HepG2 (cell line): ENCODE measurements around the gene TP73. TPM values are rescaled to one million over a fixed set of nuclear protein-coding genes. Genes with fewer than 3 reads are reported as not detected.

Experiments used
- ATRX ChIP-seq: sonication (generic); formaldehyde crosslinking; IDR thresholded peaks from 2 replicates; pipeline ENCODE4 v1.4.0; 2020; ENCODE audit warnings: missing genetic modification reagents, borderline replicate concordance
- HNRNPK ChIP-seq: fragments of 200-400 bp; formaldehyde crosslinking; IDR thresholded peaks from 2 replicates; pipeline ENCODE4 v1.6.1; 2018; ENCODE audit warnings: low read length, low read depth, moderate library complexity, mild to moderate bottlenecking; ENCODE audit not compliant: poor library complexity, severe bottlenecking
- HOXD1 ChIP-seq: sonication (generic); formaldehyde crosslinking; IDR thresholded peaks from 2 replicates; pipeline ENCODE4 v1.5.0; 2020; ENCODE audit warnings: missing genetic modification reagents
- PHF21A ChIP-seq: sonication (generic); formaldehyde crosslinking; IDR thresholded peaks from 2 replicates; pipeline ENCODE4 v1.5.0; 2020; ENCODE audit warnings: mild to moderate bottlenecking, missing genetic modification reagents
- PRMT3 ChIP-seq: sonication (generic); formaldehyde crosslinking; IDR thresholded peaks from 2 replicates; pipeline ENCODE4 v1.8.1; 2022; ENCODE audit warnings: low read depth, mild to moderate bottlenecking, moderate library complexity, missing genetic modification reagents, borderline replicate concordance
- THAP7 ChIP-seq: sonication (generic); formaldehyde crosslinking; IDR thresholded peaks from 2 replicates; pipeline ENCODE4 v1.8.1; 2023; ENCODE audit warnings: mild to moderate bottlenecking, missing genetic modification reagents
- THAP8 ChIP-seq: sonication (generic); formaldehyde crosslinking; IDR thresholded peaks from 2 replicates; pipeline ENCODE4 v1.5.1; 2020; ENCODE audit warnings: missing genetic modification reagents, mild to moderate bottlenecking, borderline replicate concordance
- TOE1 ChIP-seq: sonication (generic); formaldehyde crosslinking; IDR thresholded peaks from 2 replicates; pipeline ENCODE4 v1.4.0; 2020; ENCODE audit warnings: mild to moderate bottlenecking, missing genetic modification reagents
- ZHX2 ChIP-seq, 2 experiments: sonication (generic) in 1 of 2; formaldehyde crosslinking in 1 of 2; IDR thresholded peaks; 2 replicates each; pipeline versions ENCODE4 v1.6.1 to v1.9.0; 2014 to 2022; ENCODE audit warnings: antibody characterized with exemption in 1 of 2, borderline replicate concordance in 1 of 2, inconsistent platforms in 1 of 2, low read depth in 1 of 2, missing genetic modification reagents in 1 of 2
- ZNF251 ChIP-seq: sonication (generic); formaldehyde crosslinking; IDR thresholded peaks from 2 replicates; pipeline ENCODE4 v1.9.0; 2021; ENCODE audit warnings: mild to moderate bottlenecking, missing genetic modification reagents
- ZNF615 ChIP-seq: sonication (generic); formaldehyde crosslinking; IDR thresholded peaks from 2 replicates; pipeline ENCODE4 v1.5.0; 2020; ENCODE audit warnings: mild to moderate bottlenecking, missing genetic modification reagents, borderline replicate concordance
- ZNF687 ChIP-seq: sonication (generic); formaldehyde crosslinking; IDR thresholded peaks from 2 replicates; pipeline ENCODE4 v1.5.1; 2020; ENCODE audit warnings: mild to moderate bottlenecking, missing genetic modification reagents, moderate library complexity
- ZNF704 ChIP-seq: sonication (generic); formaldehyde crosslinking; IDR thresholded peaks from 2 replicates; pipeline ENCODE4 v1.8.1; 2023; ENCODE audit warnings: mild to moderate bottlenecking, inconsistent platforms, moderate library complexity, missing genetic modification reagents, borderline replicate concordance
- polyA plus RNA-seq, 8 experiments: library from polyadenylated mRNA; depleted of rRNA in 3 of 8; stranded (reverse) in 7 of 8; unstranded in 1 of 8; fragments of >200 nt; fragmentation: Illumina TruSeq in 4 of 8; extraction: Trizol in 4 of 8; gene quantifications; 2 replicates each; pipeline versions ENCODE4 v1.2.1 to v1.2.3, GENCODE V29; 2011 to 2016; ENCODE audit warnings: low read depth in 4 of 8, missing spikeins in 1 of 8, mixed read lengths in 1 of 8; ENCODE audit not compliant: insufficient read depth in 1 of 8
- total RNA-seq, 5 experiments: library from RNA; depleted of rRNA; stranded (reverse); fragments of >200 nt; fragmentation: Illumina TruSeq; extraction: Trizol; gene quantifications; 2 replicates each; pipeline ENCODE4 v1.2.3, GENCODE V29; 2016; ENCODE audit warnings: low read depth in 1 of 5

Gene TP73
- total and polyA plus RNA-seq, 2 of the 13 experiments (the other 11 are each of a cell fraction or from before 2014, with no cell fraction given) = 0.49 to 1.1 TPM

- TF ChIP-seq THAP8 = no peak
- no peak for TF ChIP-seq TOE1
- peak; percentile 40; the same call in 1 of the 2 replicates for TF ChIP-seq PHF21A (CRISPR knock-in tag)
- no peak for TF ChIP-seq ATRX (CRISPR knock-in tag)
- no peak for TF ChIP-seq THAP7 (CRISPR knock-in tag)
- TF ChIP-seq ZNF704 = no peak
- TF ChIP-seq ZHX2 (IDR thresholded peaks at IDR 0.05; ENCODE audit: low read depth) = no peak
- no peak for TF ChIP-seq ZHX2 (CRISPR knock-in tag; IDR thresholded peaks at IDR 0.05; ENCODE audit: borderline replicate concordance)
- no peak for TF ChIP-seq ZNF251 (CRISPR knock-in tag)
- peak; percentile 70; the same call in 1 of the 2 replicates for TF ChIP-seq ZNF687
- TF ChIP-seq HNRNPK = peak; percentile 22
- no peak for TF ChIP-seq PRMT3 (CRISPR knock-in tag)
- no peak for TF ChIP-seq HOXD1 (CRISPR knock-in tag)
- TF ChIP-seq ZNF615 = no peak
Measured at GRCh38 chr1:3746830-3747521, 94.7 kb downstream of the TP73 start (continued).
